H9 (cell line): ENCODE measurements around the gene TCP11L1. TPM values are rescaled to one million over a fixed set of nuclear protein-coding genes. Genes with fewer than 3 reads are reported as not detected.

Source experiments
- DNase-seq: peaks from one replicate; pipeline ENCODE4 v3.0.0-alpha.2; 2017
- H2AFZ ChIP-seq: one replicate; pipeline ENCODE4 v1.6.1; 2013; ENCODE audit warnings: mild to moderate bottlenecking, low read length, control low read depth, moderate library complexity
- H2AK5ac ChIP-seq: 2 replicates; pipeline ENCODE4 v1.6.1; 2013; ENCODE audit warnings: low read length, control low read depth, mixed read lengths; ENCODE audit not compliant: insufficient read length
- H2BK120ac ChIP-seq: one replicate; pipeline ENCODE4 v1.6.1; 2013; ENCODE audit warnings: low read depth, mild to moderate bottlenecking, low read length, control low read depth, inconsistent platforms; ENCODE audit not compliant: poor library complexity, severe bottlenecking
- H2BK12ac ChIP-seq: 2 replicates; pipeline ENCODE4 v1.6.1; 2013; ENCODE audit warnings: low read length, control low read depth, mixed read lengths, low read depth; ENCODE audit not compliant: insufficient read length
- H2BK15ac ChIP-seq: 2 replicates; pipeline ENCODE4 v1.6.1; 2013; ENCODE audit warnings: low read depth, low read length, control low read depth
- H2BK20ac ChIP-seq: one replicate; pipeline ENCODE4 v1.6.1; 2013; ENCODE audit warnings: low read depth, mild to moderate bottlenecking, low read length, control low read depth, inconsistent platforms; ENCODE audit not compliant: poor library complexity, severe bottlenecking
- H2BK5ac ChIP-seq: 2 replicates; pipeline ENCODE4 v1.6.1; 2013; ENCODE audit warnings: low read length, control low read depth, mixed read lengths; ENCODE audit not compliant: insufficient read length
- H3K14ac ChIP-seq: 2 replicates; pipeline ENCODE4 v1.6.1; 2013; ENCODE audit warnings: low read length, control low read depth; ENCODE audit not compliant: insufficient read depth
- H3K18ac ChIP-seq: 2 replicates; pipeline ENCODE4 v1.6.1; 2013; ENCODE audit warnings: low read depth, mild to moderate bottlenecking, mixed read lengths, low read length, control low read depth; ENCODE audit not compliant: insufficient read length
- H3K23ac ChIP-seq: 2 replicates; pipeline ENCODE4 v1.6.1; 2013; ENCODE audit warnings: low read length, control low read depth, mixed read lengths, low read depth; ENCODE audit not compliant: insufficient read length
- H3K23me2 ChIP-seq: 2 replicates; pipeline ENCODE4 v1.6.1; 2013; ENCODE audit warnings: low read depth, mild to moderate bottlenecking, mixed read lengths, low read length, control low read depth; ENCODE audit not compliant: insufficient read length, poor library complexity, severe bottlenecking
- H3K27ac ChIP-seq: 2 replicates; pipeline ENCODE4 v1.5.1; 2013; ENCODE audit warnings: low read length, control low read depth, mixed read lengths, low read depth; ENCODE audit not compliant: insufficient read length
- H3K27me3 ChIP-seq: 2 replicates; pipeline ENCODE4 v1.6.1; 2013; ENCODE audit warnings: low read length, control low read depth, inconsistent platforms; ENCODE audit not compliant: insufficient read depth
- H3K4ac ChIP-seq: 2 replicates; pipeline ENCODE4 v1.6.1; 2013; ENCODE audit warnings: low read depth, mild to moderate bottlenecking, control low read depth, inconsistent platforms, low read length, moderate library complexity
- H3K4me1 ChIP-seq: 2 replicates; pipeline ENCODE4 v1.6.1; 2013; ENCODE audit warnings: low read length, control low read depth, inconsistent platforms; ENCODE audit not compliant: insufficient read depth
- H3K4me2 ChIP-seq: 2 replicates; pipeline ENCODE4 v1.6.1; 2013; ENCODE audit warnings: low read length, control low read depth, mixed read lengths; ENCODE audit not compliant: insufficient read length, insufficient read depth
- H3K56ac ChIP-seq: 2 replicates; pipeline ENCODE4 v1.6.1; 2013; ENCODE audit warnings: low read depth, mild to moderate bottlenecking, mixed read lengths, low read length, control low read depth; ENCODE audit not compliant: insufficient read length
- H3K79me1 ChIP-seq: 2 replicates; pipeline ENCODE4 v1.6.1; 2013; ENCODE audit warnings: low read depth, mild to moderate bottlenecking, moderate library complexity, low read length, control low read depth, inconsistent platforms; ENCODE audit not compliant: insufficient read depth, poor library complexity, severe bottlenecking
- H3K79me2 ChIP-seq: 2 replicates; pipeline ENCODE4 v1.6.1; 2013; ENCODE audit warnings: low read length, control low read depth, inconsistent platforms; ENCODE audit not compliant: insufficient read depth
- H3K9ac ChIP-seq: 2 replicates; pipeline ENCODE4 v1.6.1; 2013; ENCODE audit warnings: low read length, control low read depth, mixed read lengths; ENCODE audit not compliant: insufficient read length; ENCODE audit errors: extremely low read depth
- H3K9me3 ChIP-seq: one replicate; pipeline ENCODE4 v1.6.1; 2013; ENCODE audit warnings: low read depth, low read length, inconsistent platforms; ENCODE audit not compliant: control insufficient read depth
- H3T11ph ChIP-seq: one replicate; pipeline ENCODE4 v1.6.1; 2013; ENCODE audit warnings: mild to moderate bottlenecking, low read length, control low read depth, inconsistent platforms
- H4K20me1 ChIP-seq: one replicate; pipeline ENCODE4 v1.6.1; 2013; ENCODE audit not compliant: control insufficient read depth, insufficient read length, insufficient read depth
- H4K5ac ChIP-seq: 2 replicates; pipeline ENCODE4 v1.6.1; 2013; ENCODE audit warnings: low read depth, mild to moderate bottlenecking, mixed read lengths, low read length, control low read depth; ENCODE audit not compliant: insufficient read length
- H4K8ac ChIP-seq: replicated peaks from 2 replicates; pipeline ENCODE4 v1.6.1; 2013; ENCODE audit warnings: low read length, control low read depth, mixed read lengths, low read depth; ENCODE audit not compliant: insufficient read length
- H4K91ac ChIP-seq: 2 replicates; pipeline ENCODE4 v1.6.1; 2013; ENCODE audit warnings: low read depth, mild to moderate bottlenecking, moderate library complexity, mixed read lengths, low read length, control low read depth; ENCODE audit not compliant: insufficient read length
- H3K27ac Mint-ChIP-seq, 3 experiments: 2 replicates in 2 of 3; 3 replicates in 1 of 3; pipeline ENCODE4 v1.8.0; 2020 to 2021; ENCODE audit warnings: mixed read lengths in 3 of 3, mild to moderate bottlenecking in 1 of 3, moderate library complexity in 1 of 3
- H3K27me3 Mint-ChIP-seq: 2 replicates; pipeline ENCODE4 v1.8.0; 2021; ENCODE audit warnings: low read depth, mild to moderate bottlenecking, moderate library complexity, mixed read lengths
- H3K36me3 Mint-ChIP-seq, 3 experiments: 2 replicates in 2 of 3; 3 replicates in 1 of 3; pipeline ENCODE4 v1.8.0; 2020 to 2021; ENCODE audit warnings: low read depth in 3 of 3, mixed read lengths in 3 of 3; ENCODE audit not compliant: insufficient read depth in 1 of 3
- H3K4me1 Mint-ChIP-seq, 2 experiments: 2 replicates each; pipeline ENCODE4 v1.8.0; 2020; ENCODE audit warnings: mixed read lengths in 2 of 2
- H3K4me3 Mint-ChIP-seq, 2 experiments: 2 replicates in 1 of 2; 3 replicates in 1 of 2; pipeline ENCODE4 v1.8.0; 2020 to 2021; ENCODE audit warnings: mild to moderate bottlenecking in 2 of 2, mixed read lengths in 2 of 2, moderate library complexity in 1 of 2
- H3K9me3 Mint-ChIP-seq, 2 experiments: 2 replicates in 1 of 2; 3 replicates in 1 of 2; pipeline ENCODE4 v1.8.0; 2020; ENCODE audit warnings: mild to moderate bottlenecking in 2 of 2, mixed read lengths in 2 of 2, moderate library complexity in 1 of 2
- CTCF ChIP-seq: fragments of 200-600 bp; sonication (generic); conservative IDR thresholded peaks from 3 replicates; pipeline ENCODE4 v1.8.0; 2021; ENCODE audit warnings: antibody characterized with exemption, mild to moderate bottlenecking
- WGBS: extraction: QIAGEN DNeasy Blood & Tissue Kit; methylation state at CpG from one replicate; pipeline ENCODE4 v1.1.7; 2013; ENCODE audit warnings: missing lambda C conversion rate, low lambda C conversion rate, mixed read lengths; ENCODE audit not compliant: insufficient read length; ENCODE audit errors: extremely low coverage; 5-methylcytosine and 5-hydroxymethylcytosine counted together
- total RNA-seq: library from RNA; stranded (reverse); gene quantifications from 2 replicates; pipeline ENCODE4 v1.2.1, GENCODE V29; 2021

The TCP11L1 gene
- total RNA-seq, 1 experiment from 2014 or later, result 20.3 TPM

- no peak overlapping the region for H3K56ac ChIP-seq
- H2AK5ac ChIP-seq, result no peak overlapping the region
- no peak overlapping the region for H3K27ac ChIP-seq
- TF ChIP-seq CTCF, result no peak
- H3K23ac ChIP-seq, result no peak overlapping the region
- H3K9ac ChIP-seq, result no peak overlapping the region
- no peak overlapping the region for H2BK15ac ChIP-seq
- no peak overlapping the region for H4K5ac ChIP-seq
- H3K4ac ChIP-seq, result no peak overlapping the region
- WGBS, result no CpG with 5 or more reads among the region's 1 CpG
- peaks cover 23 to 27% of the 10 kb centered on the region in 2 experiments for H3K4me1 Mint-ChIP-seq
- no peak overlapping the region for H3K4me3 Mint-ChIP-seq
- H3K23me2 ChIP-seq, result peaks cover 1% of the 10 kb centered on the region
- H3K27me3 ChIP-seq, result no peaks in the 10 kb centered on the region
- H2BK120ac ChIP-seq, result no peak overlapping the region
- no peaks in the 10 kb centered on the region for H3K9me3 Mint-ChIP-seq
- H2BK12ac ChIP-seq, result no peak overlapping the region
- no peaks in the 10 kb centered on the region for H3K79me1 ChIP-seq
- no peak overlapping the region for H4K8ac ChIP-seq
- no peak overlapping the region for H3K14ac ChIP-seq
- no peak overlapping the region for H4K91ac ChIP-seq
- no peaks in the 10 kb centered on the region for H3K79me2 ChIP-seq
- no peak overlapping the region for H2BK20ac ChIP-seq
- no peaks in the 10 kb centered on the region for H3K9me3 ChIP-seq
- H2BK5ac ChIP-seq, result no peak overlapping the region
- peaks cover 9% of the 10 kb centered on the region for H3K27me3 Mint-ChIP-seq
- DNase-seq, result no peak
- H3T11ph ChIP-seq, result no peak overlapping the region
- no peaks in the 10 kb centered on the region for H3K4me1 ChIP-seq
- H3K36me3 Mint-ChIP-seq, result no peaks in the 10 kb centered on the region
- H3K27ac Mint-ChIP-seq, result no peak overlapping the region
- H2AFZ ChIP-seq, result no peak overlapping the region
- no peak overlapping the region for H3K4me2 ChIP-seq
- H4K20me1 ChIP-seq, result no peaks in the 10 kb centered on the region
- H3K18ac ChIP-seq, result no peak overlapping the region
These were observed 17.9 kb upstream of the TCP11L1 start for GRCh38 chr11:33021501-33021900.
